T-helper 2 cell treated with Interferon-gamma antibody and Interleukin-4, amounts not matched to agents 100 ng/mL and 5 ng/mL, for 36 hours (primary cell): ENCODE results near the gene ADAT2. TPM values are rescaled to one million over a fixed set of nuclear protein-coding genes. Genes with fewer than 3 reads are reported as not detected.
"Not testable (repeated sequence)": the region's sequence is repeated elsewhere in the genome, so short reads cannot be mapped to it uniquely, and the experiment has no call there.

Source experiments
- intact Hi-C: fragments of 100-400 bp; cut with micrococcal nuclease; formaldehyde crosslinking; loops from one replicate; pipeline ENCODE4 v1.15.1; 2023
- total RNA-seq: library from RNA; stranded (reverse); gene quantifications from 2 replicates; pipeline ENCODE4 v1.2.3, GENCODE V29; 2022

ADAT2 gene
- total RNA-seq: 21.5 and 21.8 TPM in 2 replicates

DNA sequence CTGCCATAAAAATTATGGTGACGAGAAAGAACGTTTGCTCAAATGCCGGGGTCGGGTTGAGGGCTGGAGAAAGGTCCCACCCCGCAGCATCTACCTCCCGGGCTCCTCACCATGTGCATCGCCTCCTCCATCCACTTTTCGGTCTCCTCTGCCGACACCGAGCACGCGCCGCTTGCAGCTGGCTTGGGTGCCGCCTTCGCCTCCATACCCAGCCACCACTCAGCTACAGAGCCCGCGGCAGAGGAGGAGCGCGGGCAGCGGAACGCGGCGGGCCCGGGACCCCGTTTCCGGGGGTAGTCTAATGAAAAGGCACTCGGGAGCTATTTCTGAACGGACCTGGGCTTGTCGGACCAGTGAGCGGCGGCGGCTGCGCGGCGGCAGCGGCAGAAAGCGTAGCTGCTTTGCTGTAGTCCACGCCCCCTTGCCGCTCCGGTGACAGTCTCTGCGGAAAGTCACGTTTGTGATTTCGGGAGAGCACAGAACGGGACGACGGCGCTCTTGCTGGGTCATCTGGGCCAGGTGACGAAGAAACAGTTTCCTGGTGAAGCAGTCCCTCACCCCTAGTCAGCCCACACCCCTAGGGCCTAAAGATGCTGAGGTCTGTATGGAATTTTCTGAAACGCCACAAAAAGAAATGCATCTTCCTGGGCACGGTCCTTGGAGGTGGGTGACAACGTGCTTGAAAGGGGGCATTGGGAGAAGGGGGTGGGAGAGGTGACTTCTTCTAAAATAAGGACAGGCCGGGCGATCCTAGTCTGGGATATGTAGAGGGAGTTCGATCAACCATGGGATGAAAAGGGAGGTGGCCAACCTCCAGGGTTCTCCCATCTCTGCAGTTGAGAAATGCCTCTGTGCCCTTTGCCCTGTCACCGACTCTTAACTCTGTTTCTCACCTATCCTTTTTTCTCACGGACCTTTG lies at the start of gene ADAT2, which contains the start of gene PEX3:
Gene ADAT2, minus strand, starts transcription at position 243 of the 919 bp plus-strand sequence. Its CDS starts 37 bp downstream, at position 206.
Gene PEX3, plus strand, starts transcription at position 353 of the 919 bp plus-strand sequence. Its CDS starts 238 bp downstream, at position 591.
- intact Hi-C loops: loop anchor here (1.0 to 5.0 kb wide), 11 partner anchors 9 to 1303 kb away; partner anchors contain the start of genes AIG1, FUCA2, LTV1 and NMBR

DNA sequence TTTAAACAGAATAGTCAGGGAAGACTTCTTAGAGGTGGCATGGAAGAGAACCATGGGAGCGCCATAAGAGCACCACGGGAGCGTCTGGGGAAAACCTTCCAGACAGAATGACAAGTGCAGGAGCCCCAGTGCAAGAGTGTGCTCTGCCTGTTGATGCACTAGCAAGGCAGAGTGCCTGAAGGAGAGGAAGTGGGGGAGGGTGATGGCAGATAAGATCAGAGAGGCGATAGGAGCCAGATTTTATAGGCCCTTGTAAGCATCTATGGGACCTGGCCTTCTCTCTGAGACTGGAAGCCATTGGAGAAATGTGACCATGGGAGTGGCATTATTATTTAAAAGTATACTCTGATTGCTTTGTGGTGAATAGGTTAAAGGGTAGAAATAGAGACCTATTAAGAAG lies 47.9 kb upstream of the ADAT2 start:
- intact Hi-C loops: no loop called here

DNA sequence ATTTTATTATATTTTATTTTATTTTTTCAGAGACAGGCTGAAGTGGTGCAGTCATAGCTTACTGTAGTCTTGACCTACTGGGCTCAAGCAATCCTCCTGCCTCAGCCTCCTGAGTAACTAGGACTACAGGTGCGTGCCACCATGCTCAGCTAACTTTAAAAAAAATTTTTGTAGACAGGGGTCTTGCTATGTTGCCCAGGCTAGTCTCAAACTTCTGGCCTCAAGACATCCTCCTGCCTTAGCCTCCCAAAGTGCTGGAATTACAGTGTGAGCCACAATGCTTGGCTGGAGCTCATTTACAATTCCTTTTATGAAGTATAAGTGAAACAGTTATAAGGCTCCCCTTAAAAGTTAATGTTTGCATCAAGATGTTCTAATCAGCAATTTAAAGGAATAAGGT lies 46.5 kb upstream of the ADAT2 start:
- intact Hi-C loops: no loop called here

DNA sequence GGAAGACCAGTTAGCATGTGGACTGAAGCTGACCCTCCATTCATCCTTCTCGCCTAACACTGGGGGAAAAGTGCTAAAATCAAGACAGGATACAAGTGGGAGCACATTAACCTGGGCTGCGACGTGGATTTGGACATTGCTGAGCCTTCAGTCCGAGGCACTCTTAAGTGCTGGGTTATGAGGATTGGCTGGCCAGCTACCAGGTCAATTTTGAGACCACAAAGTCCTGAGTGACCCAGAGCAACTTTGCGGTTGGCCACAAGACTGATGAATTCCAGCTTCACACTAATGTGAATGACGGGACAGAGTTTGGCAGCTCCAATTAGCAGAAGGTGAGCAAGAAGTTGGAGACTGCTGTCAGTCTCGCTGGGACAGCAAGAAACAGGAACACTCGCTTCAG lies 40.3 kb upstream of the ADAT2 start:
- intact Hi-C loops: no loop called here

DNA sequence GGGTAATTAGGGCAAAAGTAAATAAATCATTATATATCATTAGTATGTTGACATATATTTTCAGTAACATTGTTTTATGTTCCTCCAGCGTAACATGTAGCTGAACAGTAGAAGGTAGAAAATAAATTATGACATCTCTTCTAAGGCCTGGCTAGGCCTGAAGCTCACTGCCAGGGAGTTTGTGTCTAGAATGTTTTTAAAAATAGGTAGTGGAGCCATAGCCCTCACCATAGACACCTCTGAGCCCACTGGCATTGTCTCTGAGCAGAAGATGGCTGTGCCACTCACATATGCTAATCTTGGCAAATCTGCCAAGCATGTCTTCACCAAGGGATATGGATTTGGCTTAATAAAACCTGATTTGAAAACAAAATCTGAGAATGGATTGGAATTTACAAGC lies 39.7 kb upstream of the ADAT2 start:
- intact Hi-C loops: no loop called here

DNA sequence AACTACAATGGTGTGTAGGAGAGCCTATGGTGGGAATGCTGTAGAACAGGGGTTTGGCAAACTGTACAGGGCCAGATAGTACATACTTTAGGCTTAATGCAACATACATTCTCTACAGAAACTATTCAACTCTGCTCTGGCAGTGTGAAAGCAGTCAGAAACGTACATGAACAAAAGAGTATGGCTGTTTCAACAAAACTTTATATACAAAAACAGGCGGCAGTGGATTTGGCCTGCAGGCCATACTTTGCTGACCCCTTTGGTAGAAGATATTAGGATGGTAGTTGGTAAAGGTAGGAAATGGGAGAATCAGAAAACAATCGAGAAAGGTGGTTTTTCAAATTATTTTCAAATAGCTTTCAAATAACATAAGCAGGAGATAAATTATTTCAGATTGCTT lies 36.3 kb upstream of the ADAT2 start:
- intact Hi-C loops: no loop called here

DNA sequence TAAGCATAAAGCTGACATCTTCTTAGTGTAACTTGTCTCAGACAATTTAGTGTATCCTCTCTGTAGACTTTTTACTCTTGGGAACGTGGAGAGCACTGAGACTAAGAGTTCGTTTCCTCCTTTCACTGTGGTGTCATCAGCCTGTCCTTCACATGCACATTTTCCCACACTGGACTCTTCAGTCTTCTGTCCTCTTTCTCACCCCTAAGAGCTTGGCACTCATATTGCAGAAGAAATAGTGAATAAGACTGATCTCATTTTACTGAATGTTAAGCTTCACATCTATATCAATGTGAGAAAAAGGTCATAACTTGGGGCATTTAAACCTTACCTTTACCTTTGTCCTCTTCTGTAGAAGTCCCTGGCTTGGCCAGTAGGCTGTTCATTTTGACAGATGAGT lies 35.5 kb upstream of the ADAT2 start:
- intact Hi-C loops: no loop called here

DNA sequence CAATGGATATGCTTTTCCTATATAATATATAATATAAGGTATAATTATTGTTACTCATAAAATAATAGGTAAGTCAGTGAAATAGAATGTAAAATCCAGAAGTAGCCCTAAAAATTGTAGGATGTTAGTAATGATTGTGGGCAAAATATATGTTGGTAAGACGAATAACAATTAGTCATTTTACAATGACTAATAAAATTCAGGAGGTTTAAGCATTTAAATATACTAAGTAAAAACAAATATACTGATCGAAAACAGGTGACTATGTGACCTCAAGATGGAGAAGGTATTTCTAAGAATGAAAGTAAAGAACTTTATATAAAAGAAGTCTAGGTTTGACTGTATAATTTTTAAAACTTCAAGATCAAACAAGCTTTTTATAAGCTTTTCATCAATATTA lies 32.1 kb upstream of the ADAT2 start:
- intact Hi-C loops: no loop called here

DNA sequence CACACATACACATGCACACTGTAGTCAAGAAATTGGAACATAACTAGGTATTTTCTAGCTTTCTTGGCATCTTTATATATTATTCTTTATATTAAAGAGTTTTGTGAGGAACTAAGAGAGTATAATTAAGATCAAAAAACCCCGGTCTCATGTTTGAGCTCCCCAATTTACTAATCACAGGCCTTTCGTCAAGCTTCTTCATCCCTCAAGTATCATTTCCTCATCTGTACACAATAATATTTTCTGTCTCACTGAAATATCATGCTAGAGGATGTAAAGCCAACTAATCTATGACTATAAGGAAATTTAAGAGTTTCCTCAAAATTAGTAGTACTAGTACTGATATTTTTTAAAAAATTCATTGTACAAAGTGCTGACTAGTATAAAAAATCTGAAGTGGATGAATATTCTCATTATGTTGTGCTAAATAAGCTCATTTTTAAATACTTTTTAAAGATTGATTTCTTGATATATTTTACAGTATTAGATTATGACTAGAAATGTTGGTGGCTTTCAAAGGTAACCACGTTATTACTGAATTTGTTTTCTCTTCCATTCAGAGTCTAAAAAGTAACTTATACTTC lies 28.1 kb upstream of the ADAT2 start:
- intact Hi-C loops: no loop called here

DNA sequence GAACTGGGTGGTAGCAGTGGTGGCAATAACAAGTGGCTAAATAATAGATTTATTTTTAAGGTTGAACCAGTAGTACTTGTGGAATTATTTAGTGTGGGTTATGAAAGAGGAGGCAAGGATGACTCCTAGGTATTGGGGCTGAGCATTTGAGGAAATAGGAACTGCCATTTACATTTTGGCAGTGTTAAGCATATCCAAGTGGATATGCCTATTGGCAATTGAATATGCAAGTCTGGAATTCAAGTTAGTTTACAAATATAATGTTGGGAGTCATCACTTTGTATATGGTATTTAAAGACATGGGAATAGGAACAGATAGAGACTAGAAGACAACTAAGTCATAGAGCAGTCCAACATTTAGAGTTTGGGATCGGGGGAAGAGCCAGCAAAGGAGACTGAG lies 26.1 kb upstream of the ADAT2 start:
- intact Hi-C loops: no loop called here

DNA sequence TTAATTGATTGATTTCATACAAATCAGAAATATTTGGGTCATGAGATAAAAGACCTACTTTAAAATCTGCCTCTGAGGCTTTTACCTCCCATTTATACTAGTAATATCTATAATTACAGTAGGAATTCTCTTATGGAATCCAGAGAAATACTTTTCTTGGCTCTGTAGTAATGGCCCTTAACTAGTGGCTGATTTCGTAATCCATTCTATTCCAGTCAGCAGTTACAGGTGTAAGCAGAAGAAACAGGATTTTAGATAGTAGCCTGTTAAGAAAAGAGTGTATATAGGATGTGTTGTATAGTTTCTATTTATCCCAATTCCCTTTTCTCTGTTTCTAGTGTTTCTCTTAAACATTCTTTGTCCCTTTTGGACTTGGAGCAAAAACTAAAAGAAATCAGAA lies 21.3 kb upstream of the ADAT2 start:
- intact Hi-C loops: no loop called here

DNA sequence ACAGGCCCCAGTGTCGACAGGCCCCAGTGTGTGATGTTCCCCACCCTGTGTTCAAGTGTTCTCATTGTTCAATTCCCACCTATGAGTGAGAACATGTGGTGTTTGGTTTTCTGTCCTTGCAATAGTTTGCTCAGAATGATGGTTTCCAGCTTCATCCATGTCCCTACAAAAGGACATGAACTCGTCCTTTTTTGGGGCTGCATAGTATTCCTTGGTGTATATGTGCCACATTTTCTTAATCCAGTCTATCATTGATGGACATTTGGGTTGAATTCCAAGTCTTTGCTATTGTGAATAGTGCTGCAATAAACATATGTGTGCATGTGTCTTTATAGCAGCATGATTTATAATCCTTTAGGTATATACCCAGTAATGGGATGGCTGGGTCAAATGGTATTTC lies 18.3 kb upstream of the ADAT2 start:
- intact Hi-C loops: not testable (repeated sequence)

DNA sequence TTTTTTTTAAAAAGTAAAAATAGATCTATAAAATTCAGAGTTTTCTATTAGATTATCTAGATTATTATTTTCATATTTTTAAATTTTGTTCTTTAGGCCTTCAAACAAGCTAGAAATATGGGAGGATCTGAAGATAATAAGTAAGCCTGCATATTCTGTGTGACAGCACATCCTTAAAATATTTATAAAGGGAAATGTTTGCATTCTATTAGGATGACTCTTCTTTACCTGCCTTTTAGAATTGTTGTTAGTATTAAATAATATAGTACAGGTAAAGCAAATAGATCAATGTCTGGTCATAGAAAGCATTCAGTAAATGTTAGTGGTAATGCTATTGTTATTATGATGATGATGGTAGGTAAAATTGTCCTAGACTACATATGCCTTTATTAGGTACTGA lies 17.5 kb upstream of the ADAT2 start:
- intact Hi-C loops: no loop called here

DNA sequence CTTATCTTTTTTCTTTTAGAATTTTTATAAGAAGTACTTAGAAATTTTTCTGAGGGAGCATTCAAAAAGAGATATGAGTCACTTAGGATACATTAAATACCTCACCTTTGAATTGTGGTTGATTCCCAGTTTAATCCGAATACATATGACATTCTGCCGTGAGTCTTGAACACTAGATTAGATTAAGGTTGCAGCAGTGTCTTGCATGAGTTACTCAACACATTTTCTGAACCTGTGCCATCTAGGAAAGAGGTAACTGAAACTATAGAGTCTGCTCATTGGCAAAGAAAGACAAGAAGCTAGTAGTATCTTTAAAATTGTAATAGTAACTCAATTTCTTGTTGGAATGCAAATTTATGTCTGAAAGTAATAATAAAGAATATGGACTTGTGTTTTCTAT lies 15.1 kb upstream of the ADAT2 start:
- intact Hi-C loops: no loop called here

DNA sequence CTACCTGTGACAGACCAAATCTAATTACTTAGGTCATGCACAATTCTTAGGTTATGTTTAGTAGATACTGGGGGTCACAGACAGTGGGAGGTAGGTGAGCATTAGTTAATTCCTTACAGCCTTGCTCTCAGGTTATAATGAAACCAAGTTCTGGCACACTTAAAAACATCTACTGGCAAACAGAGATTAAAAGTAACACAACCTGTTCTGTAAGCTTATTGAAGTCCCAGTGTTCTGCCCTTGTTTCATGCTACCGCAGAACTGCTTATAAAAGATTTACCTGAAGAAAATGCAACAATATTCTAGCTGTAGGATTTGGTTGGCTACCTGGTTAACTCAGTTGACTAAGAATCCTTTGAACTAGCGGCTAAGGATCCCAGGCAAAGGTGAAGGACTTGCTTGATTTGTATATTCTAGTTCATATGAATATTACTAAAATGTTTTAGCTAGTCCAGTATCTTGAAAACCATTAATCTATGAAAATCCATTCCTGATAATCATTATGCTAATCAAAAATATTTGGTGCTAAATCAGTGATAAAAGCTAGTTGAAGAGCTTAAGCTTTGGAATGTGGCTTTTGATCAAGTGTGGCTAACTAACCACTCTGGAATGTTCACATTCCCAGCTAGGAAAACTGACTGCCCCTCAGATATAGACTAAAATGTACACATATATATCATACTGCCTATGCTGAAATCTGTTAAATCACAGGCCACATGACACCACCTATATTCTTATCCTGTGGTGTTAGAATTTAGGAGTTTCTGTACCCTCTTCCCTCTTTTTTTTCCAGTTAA lies 7.3 kb upstream of the ADAT2 start:
- intact Hi-C loops: no loop called here

DNA sequence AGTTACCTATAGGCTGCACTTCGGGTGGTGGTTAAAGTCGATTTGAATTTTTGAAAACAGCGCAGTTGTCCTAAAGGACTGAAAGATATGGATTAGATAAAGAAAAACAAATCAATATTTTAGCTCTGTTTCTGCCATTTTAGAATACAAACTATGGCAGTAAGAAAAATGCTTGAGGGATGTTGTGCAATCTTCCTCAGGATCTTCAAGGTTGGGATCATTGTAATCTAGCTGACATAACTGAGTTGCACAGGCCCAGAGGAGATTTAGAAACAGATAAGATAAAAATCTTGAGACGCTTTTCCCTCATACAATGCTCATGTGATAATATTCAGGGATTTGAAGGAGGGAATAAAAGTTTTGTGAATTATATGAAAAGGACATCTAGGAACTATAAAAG lies 1.0 kb upstream of the ADAT2 start:
- intact Hi-C loops: loop anchor here (2.0 to 5.0 kb wide), 3 partner anchors 85 to 701 kb away; partner anchors contain the start of gene STX11

DNA sequence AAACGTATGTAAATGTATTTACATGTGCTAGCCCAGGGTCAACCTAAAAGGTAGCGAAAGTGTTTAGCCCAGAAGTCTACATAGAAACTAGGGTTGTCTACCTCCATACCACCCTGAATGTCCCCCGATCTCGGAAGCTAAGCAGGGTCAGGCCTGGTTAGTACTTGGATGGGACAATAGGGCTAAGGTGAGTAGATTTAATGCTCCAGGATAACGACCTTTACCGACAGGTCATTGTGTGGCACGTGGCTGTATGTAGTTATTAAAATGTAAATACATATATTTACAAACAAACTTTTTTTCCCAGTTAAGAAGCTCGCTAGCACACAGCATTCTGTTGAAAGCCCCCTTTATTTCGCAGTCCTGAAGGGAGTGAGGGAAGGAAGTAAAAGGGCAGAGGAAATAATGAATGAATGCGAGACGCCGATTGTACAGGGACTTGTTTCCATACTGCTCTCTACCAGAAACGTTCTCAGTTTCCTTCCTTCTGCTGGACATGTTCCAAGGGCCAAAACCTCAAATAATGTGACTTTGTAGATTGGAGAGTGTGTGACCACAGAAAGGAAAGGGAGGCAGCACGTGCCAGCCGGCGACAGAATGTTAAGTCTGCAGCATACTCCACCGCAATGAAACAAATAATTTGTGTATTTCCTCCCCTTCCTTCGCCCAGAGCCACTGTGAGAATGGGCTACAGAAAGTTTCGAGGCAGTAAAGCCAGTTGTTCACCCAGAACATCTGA lies 612 bp downstream of the ADAT2 start:
- intact Hi-C loops: loop anchor here (1.0 to 5.0 kb wide), 11 partner anchors 9 to 1303 kb away; partner anchors contain the start of genes AIG1, FUCA2, LTV1 and NMBR

DNA sequence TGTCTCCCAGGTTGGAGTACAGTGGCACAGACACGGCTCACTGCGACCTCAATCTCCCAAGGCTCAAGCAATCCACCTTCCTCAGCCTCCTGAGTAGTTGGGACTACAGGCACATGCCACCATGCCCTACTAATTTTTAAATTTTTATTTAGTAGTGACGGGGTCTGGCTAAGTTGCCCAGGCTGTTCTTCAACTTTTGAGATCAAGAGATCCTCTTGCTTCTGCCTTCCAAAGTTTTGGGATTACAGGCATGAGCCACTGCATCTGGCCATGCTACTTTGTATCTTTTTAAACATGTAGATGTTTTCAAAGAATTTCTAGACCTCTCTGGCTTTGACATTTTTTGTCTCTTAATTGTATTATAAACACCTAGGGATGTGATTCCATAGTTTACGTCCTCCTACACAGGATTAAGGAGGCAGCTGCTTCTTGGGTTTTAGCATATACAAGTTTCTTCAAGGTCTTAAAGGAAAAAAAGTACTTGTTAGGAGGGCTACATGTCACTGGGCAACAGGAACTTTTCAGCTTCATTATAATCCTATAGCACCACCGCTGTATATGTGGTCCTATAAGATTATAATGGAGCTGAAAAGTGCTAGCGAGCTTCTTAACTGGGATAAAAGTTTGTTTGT lies 1.3 kb downstream of the ADAT2 start:
- intact Hi-C loops: no loop called here

DNA sequence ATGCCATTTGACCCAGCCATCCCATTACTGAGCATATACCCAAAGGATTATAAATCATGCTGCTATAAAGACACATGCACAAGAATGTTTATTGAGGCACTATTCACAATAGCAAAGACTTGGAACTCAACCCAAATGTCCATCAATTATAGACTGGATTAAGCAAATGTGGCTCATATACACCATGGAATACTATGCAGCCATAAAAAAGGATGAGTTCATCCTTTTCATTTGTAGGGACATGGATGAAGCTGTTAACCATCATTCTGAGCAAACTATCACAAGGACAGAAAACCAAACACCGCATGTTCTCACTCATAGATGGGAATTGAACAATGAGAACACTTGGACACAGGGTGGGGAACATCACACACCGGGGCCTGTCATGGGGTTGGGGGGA lies 2.6 kb downstream of the ADAT2 start:
- intact Hi-C loops: not testable (repeated sequence)

DNA sequence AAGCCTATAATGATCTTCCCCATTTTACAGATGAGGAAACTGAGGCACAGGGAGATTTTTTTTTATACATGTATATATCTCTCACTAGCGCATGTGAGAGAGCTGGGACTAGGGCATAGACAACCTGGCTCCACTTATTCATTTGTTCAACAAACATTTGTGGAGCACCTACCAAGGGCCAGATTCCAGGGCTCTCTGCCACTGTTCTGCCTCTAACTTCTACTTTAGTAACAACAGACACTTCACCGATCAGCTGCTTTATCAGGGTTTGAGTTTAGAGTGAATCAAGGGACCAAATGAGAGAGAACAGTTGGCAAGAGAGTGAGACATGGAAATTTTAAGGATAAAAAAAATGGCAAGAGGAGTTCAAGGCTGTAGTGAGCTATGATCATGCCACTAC lies 7.4 kb downstream of the ADAT2 start:
- intact Hi-C loops: no loop called here
